HepG2 (cell line): ENCODE data around the gene ATL2. TPM values are rescaled to one million over a fixed set of nuclear protein-coding genes. Genes with fewer than 3 reads are reported as not detected.
A peak's percentile ranks its signal among the peaks of the same experiment; 100 is the strongest.

Experiments
- ATAC-seq: fragments of 200-7000 bp; cut with Tn5 transposase; 3 replicates; pipeline ENCODE4 v1.9.1; 2020; ENCODE audit warnings: mild to moderate bottlenecking, moderate library complexity
- BruUV-seq: library from RNA; stranded (reverse); fragments of 400-500 nt; replicated peaks from 2 replicates; lab custom pipeline; 2021; lab: Mats Ljungman, UMichigan
- CTCF ChIA-PET: fragments of 300-600 bp; formaldehyde crosslinking; extraction: SDS; loops from one replicate; lab custom pipeline; 2021; ENCODE audit warnings: low total read pairs, inconsistent platforms, low intra/inter-chr PET ratio; lab: Yijun Ruan, JAX
- POLR2A ChIA-PET: fragments of 350-600 bp; sonication (Branson Sonifier 250); formaldehyde crosslinking; loops from one replicate; lab custom pipeline; 2020; ENCODE audit warnings: antibody characterized with exemption, inconsistent platforms; lab: Yijun Ruan, JAX
- DNase-seq: peaks from one replicate; pipeline ENCODE4 v3.0.0-alpha.2; 2015; ENCODE audit warnings: low spot score
- FAIRE-seq: peaks from 3 replicates; lab custom pipeline; 2011; peaks lifted over from hg19 to GRCh38; lab: Jason Lieb, UNC
- H2AFZ ChIP-seq: one replicate; pipeline ENCODE4 v1.6.1; 2011; ENCODE audit warnings: low read length, inconsistent platforms
- H3K27ac ChIP-seq: fragments of 300-600 bp; 3 replicates; pipeline ENCODE4 v1.8.0; 2011; ENCODE audit warnings: mixed run types, mild to moderate bottlenecking, mixed read lengths, low read length, inconsistent platforms; ENCODE audit not compliant: insufficient read depth; ENCODE audit errors: extremely low read length
- H3K27me3 ChIP-seq, 2 experiments: fragments of 200-600 bp in 1 of 2; 2 replicates in 1 of 2; 3 replicates in 1 of 2; pipeline versions ENCODE4 v1.6.0 to v1.8.0; 2011; ENCODE audit warnings: low read length in 2 of 2, mild to moderate bottlenecking in 2 of 2, moderate library complexity in 2 of 2, inconsistent platforms in 1 of 2; ENCODE audit not compliant: insufficient read depth in 2 of 2, control insufficient read depth in 1 of 2
- H3K36me3 ChIP-seq, 2 experiments: fragments of 200-600 bp in 1 of 2; replicated peaks in 1 of 2; 2 replicates in 1 of 2; 3 replicates in 1 of 2; pipeline versions ENCODE4 v1.5.1 to v1.8.0; 2011; ENCODE audit warnings: low read length in 2 of 2, inconsistent platforms in 1 of 2; ENCODE audit not compliant: insufficient read depth in 2 of 2, control insufficient read depth in 1 of 2
- H3K4me1 ChIP-seq: 2 replicates; pipeline ENCODE4 v1.5.1; 2012; ENCODE audit warnings: low read length, inconsistent platforms; ENCODE audit not compliant: insufficient read depth
- H3K4me2 ChIP-seq: 2 replicates; pipeline ENCODE4 v1.6.0; 2011; ENCODE audit warnings: low read depth, low read length, inconsistent platforms
- H3K4me3 ChIP-seq, 3 experiments: fragments of 200-600 bp in 1 of 3; sonication (generic), shearing (Covaris generic) in 1 of 3; replicated peaks in 1 of 3; 2 replicates each; pipeline ENCODE4 v1.5.1; 2011 to 2016; ENCODE audit warnings: low read length in 3 of 3, inconsistent platforms in 2 of 3, low read depth in 2 of 3, mild to moderate bottlenecking in 2 of 3, control low read depth in 1 of 3, mixed read lengths in 1 of 3; ENCODE audit not compliant: insufficient read depth in 1 of 3
- H3K79me2 ChIP-seq: one replicate; pipeline ENCODE4 v1.6.1; 2011; ENCODE audit warnings: low read length, inconsistent platforms; ENCODE audit not compliant: insufficient read depth
- H3K9ac ChIP-seq: 2 replicates; pipeline ENCODE4 v1.6.0; 2011; ENCODE audit warnings: mild to moderate bottlenecking, low read depth, low read length, inconsistent platforms; ENCODE audit not compliant: insufficient read depth
- H3K9me3 ChIP-seq: 2 replicates; pipeline ENCODE4 v1.5.1; 2012; ENCODE audit warnings: mild to moderate bottlenecking, low read length
- H4K20me1 ChIP-seq: 2 replicates; pipeline ENCODE4 v1.6.0; 2011; ENCODE audit warnings: inconsistent platforms, mild to moderate bottlenecking, low read length, moderate library complexity; ENCODE audit not compliant: insufficient read depth
- BCLAF1 ChIP-seq: fragments of 450-650 bp; IDR thresholded peaks from 2 replicates; pipeline ENCODE4 v1.6.1; 2017; ENCODE audit warnings: mild to moderate bottlenecking
- NPAS2 ChIP-seq: sonication (generic); formaldehyde crosslinking; IDR thresholded peaks from 2 replicates; pipeline ENCODE4 v1.8.0; 2022; ENCODE audit warnings: mild to moderate bottlenecking, missing genetic modification reagents, borderline replicate concordance
- RARG ChIP-seq: sonication (generic); formaldehyde crosslinking; IDR thresholded peaks from 2 replicates; pipeline ENCODE4 v1.4.0; 2020; ENCODE audit warnings: low read depth, mild to moderate bottlenecking, missing genetic modification reagents
- SOX5 ChIP-seq: IDR thresholded peaks from 2 replicates; pipeline ENCODE4 v1.6.1; 2016; ENCODE audit warnings: borderline replicate concordance
- STAG1 ChIP-seq: sonication (generic); formaldehyde crosslinking; IDR thresholded peaks from 2 replicates; pipeline ENCODE4 v1.4.0; 2020; ENCODE audit warnings: missing genetic modification reagents
- TBX2 ChIP-seq: sonication (generic); formaldehyde crosslinking; IDR thresholded peaks from 2 replicates; pipeline ENCODE4 v1.5.0; 2020; ENCODE audit warnings: missing genetic modification reagents, mild to moderate bottlenecking, borderline replicate concordance
- ZBTB14 ChIP-seq: sonication (generic); formaldehyde crosslinking; IDR thresholded peaks from 2 replicates; pipeline ENCODE4 v1.4.0; 2020; ENCODE audit warnings: missing genetic modification reagents
- ZNF530 ChIP-seq: sonication (generic); formaldehyde crosslinking; IDR thresholded peaks from 2 replicates; pipeline ENCODE4 v1.5.0; 2020; ENCODE audit warnings: low read depth, mild to moderate bottlenecking, missing genetic modification reagents
- ZNF607 ChIP-seq: sonication (generic); formaldehyde crosslinking; IDR thresholded peaks from 2 replicates; pipeline ENCODE4 v1.5.1; 2020; ENCODE audit warnings: missing genetic modification reagents, mild to moderate bottlenecking, borderline replicate concordance
- ZNF766 ChIP-seq: sonication (generic); formaldehyde crosslinking; IDR thresholded peaks from 2 replicates; pipeline ENCODE4 v1.5.0; 2020; ENCODE audit warnings: missing genetic modification reagents, borderline replicate concordance
- WGBS: methylation state at CpG from one replicate; pipeline ENCODE4 v1.1.6; 2017; ENCODE audit warnings: low lambda C conversion rate; 5-methylcytosine and 5-hydroxymethylcytosine counted together
- in situ Hi-C: cut with HindIII; loops from 2 replicates; pipeline ENCODE4 v1.10.0; 2017; ENCODE audit warnings: low pct_unique_long_range_greater_than_20kb; ENCODE audit not compliant: extremely low pct_ligation_motif_present
- intact Hi-C: fragments of 100-400 bp; cut with micrococcal nuclease; formaldehyde crosslinking; loops from one replicate; pipeline ENCODE4 v1.10.0; 2022; ENCODE audit not compliant: unreplicated experiment
- polyA plus RNA-seq, 8 experiments: library from polyadenylated mRNA; depleted of rRNA in 3 of 8; stranded (reverse) in 7 of 8; unstranded in 1 of 8; fragments of >200 nt; fragmentation: Illumina TruSeq in 4 of 8; extraction: Trizol in 4 of 8; gene quantifications; 2 replicates each; pipeline versions ENCODE4 v1.2.1 to v1.2.3, GENCODE V29; 2011 to 2016; ENCODE audit warnings: low read depth in 4 of 8, missing spikeins in 1 of 8, mixed read lengths in 1 of 8; ENCODE audit not compliant: insufficient read depth in 1 of 8
- total RNA-seq, 5 experiments: library from RNA; depleted of rRNA; stranded (reverse); fragments of >200 nt; fragmentation: Illumina TruSeq; extraction: Trizol; gene quantifications; 2 replicates each; pipeline ENCODE4 v1.2.3, GENCODE V29; 2016; ENCODE audit warnings: low read depth in 1 of 5
- TF ChIP-seq, protein P1 (sequence below): sonication (generic); formaldehyde crosslinking; conservative IDR thresholded peaks from 2 replicates; pipeline ENCODE4 v1.4.0; 2020; ENCODE audit warnings: missing genetic modification reagents
- TF ChIP-seq, protein P2 (sequence below): sonication (generic); formaldehyde crosslinking; IDR thresholded peaks from 2 replicates; pipeline ENCODE4 v1.5.0; 2020; ENCODE audit warnings: mild to moderate bottlenecking, missing genetic modification reagents, moderate library complexity

Gene ATL2
- total and polyA plus RNA-seq, 2 of the 13 experiments (the other 11 are each of a cell fraction or from before 2014, with no cell fraction given): 56.5 to 119 TPM

GRCh38 chr2:38265461-38265860 lies 111.6 kb downstream of the ATL2 start (continued):
- no peak for TF ChIP-seq BCLAF1
- TF ChIP-seq ZNF607: no peak
- TF ChIP-seq NPAS2 (CRISPR knock-in tag): no peak

DNA sequence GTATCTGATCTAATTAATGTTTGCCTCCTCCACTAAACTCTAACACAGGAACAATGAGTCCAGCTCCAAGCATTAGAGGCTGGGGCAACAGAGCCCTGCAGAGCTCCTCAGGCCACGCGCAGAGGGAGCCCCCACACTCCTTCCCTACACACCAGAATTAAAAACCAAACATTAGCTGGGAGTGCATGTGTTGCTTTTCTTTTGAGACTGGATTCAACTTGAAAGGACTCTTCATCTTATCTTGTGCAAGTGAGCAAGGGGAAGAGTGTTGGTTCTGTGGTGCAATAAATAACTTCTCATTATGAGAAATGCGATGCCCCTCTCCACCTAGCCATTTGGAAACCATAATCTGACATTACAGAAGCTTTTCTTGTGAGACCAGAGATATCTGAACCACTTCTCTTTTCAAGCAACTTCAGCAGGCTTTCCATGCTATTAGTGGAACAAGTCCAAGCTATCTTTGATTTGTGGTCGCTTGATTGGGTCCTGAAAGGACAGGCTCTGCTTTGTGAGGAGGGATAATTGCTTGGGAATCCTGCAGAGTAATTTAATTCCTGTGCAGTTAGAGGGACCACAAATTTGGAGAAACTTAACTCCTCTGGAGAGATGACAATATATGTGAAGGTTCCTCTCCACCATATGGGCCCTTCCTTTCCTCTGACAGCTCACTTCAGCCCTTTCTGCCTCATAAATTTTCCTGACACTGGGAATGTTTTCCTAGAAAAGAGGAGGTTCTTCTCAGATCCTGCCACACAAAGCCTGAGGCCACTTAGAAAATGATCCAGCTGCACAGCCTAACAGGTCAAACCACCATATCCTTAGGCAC lies 112.5 kb downstream of the ATL2 start:
- POLR2A ChIA-PET: no interaction called here
- no peaks in the 10 kb centered on the region for H3K9me3 ChIP-seq
- intact Hi-C loops (no loop called here), in situ Hi-C loops (loop anchor here (5.0 kb wide), 1 partner anchor 277 kb away; no protein-coding TSS in a partner anchor)
- no peak for TF ChIP-seq ZNF530
- TF ChIP-seq ZBTB14 (CRISPR knock-in tag): no peak
- TF ChIP-seq ZNF766: no peak
- TF ChIP-seq, protein P1, sequence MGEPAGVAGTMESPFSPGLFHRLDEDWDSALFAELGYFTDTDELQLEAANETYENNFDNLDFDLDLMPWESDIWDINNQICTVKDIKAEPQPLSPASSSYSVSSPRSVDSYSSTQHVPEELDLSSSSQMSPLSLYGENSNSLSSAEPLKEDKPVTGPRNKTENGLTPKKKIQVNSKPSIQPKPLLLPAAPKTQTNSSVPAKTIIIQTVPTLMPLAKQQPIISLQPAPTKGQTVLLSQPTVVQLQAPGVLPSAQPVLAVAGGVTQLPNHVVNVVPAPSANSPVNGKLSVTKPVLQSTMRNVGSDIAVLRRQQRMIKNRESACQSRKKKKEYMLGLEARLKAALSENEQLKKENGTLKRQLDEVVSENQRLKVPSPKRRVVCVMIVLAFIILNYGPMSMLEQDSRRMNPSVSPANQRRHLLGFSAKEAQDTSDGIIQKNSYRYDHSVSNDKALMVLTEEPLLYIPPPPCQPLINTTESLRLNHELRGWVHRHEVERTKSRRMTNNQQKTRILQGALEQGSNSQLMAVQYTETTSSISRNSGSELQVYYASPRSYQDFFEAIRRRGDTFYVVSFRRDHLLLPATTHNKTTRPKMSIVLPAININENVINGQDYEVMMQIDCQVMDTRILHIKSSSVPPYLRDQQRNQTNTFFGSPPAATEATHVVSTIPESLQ (CRISPR knock-in tag): no peak
- TF ChIP-seq, protein P2, sequence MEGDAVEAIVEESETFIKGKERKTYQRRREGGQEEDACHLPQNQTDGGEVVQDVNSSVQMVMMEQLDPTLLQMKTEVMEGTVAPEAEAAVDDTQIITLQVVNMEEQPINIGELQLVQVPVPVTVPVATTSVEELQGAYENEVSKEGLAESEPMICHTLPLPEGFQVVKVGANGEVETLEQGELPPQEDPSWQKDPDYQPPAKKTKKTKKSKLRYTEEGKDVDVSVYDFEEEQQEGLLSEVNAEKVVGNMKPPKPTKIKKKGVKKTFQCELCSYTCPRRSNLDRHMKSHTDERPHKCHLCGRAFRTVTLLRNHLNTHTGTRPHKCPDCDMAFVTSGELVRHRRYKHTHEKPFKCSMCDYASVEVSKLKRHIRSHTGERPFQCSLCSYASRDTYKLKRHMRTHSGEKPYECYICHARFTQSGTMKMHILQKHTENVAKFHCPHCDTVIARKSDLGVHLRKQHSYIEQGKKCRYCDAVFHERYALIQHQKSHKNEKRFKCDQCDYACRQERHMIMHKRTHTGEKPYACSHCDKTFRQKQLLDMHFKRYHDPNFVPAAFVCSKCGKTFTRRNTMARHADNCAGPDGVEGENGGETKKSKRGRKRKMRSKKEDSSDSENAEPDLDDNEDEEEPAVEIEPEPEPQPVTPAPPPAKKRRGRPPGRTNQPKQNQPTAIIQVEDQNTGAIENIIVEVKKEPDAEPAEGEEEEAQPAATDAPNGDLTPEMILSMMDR: peak; percentile 25; the same call in 1 of the 2 replicates
- TF ChIP-seq SOX5 (CRISPR knock-in tag): no peak
- TF ChIP-seq STAG1 (CRISPR knock-in tag): peak; percentile 14; the same call in 1 of the 2 replicates
- TF ChIP-seq TBX2 (CRISPR knock-in tag): no peak
- TF ChIP-seq RARG: no peak
- no TSS peak for BruUV-seq
- no peak overlapping the region for H2AFZ ChIP-seq
- H3K79me2 ChIP-seq: no peaks in the 10 kb centered on the region
- H3K4me3 ChIP-seq: no peak overlapping the region
- H3K4me1 ChIP-seq: no peaks in the 10 kb centered on the region
- no peaks in the 10 kb centered on the region for H3K36me3 ChIP-seq
- ATAC-seq (peak; percentile 48; the same call in 2 of the 3 replicates), DNase-seq (no peak), FAIRE-seq (no peak)
- H4K20me1 ChIP-seq: no peaks in the 10 kb centered on the region
- H3K27ac ChIP-seq: no peak overlapping the region
- peaks cover 0 to 22% of the 10 kb centered on the region in 2 experiments; a peak in 3 of 5 replicates for H3K27me3 ChIP-seq
- CTCF ChIA-PET: no interaction called here
- WGBS: 28% methylated on average over 4 of the region's 4 CpGs
- H3K4me2 ChIP-seq: no peak overlapping the region
- no peak overlapping the region for H3K9ac ChIP-seq
